H1 (cell line): ENCODE measurements around the gene FAM120A. TPM values are rescaled to one million over a fixed set of nuclear protein-coding genes. Genes with fewer than 3 reads are reported as not detected.

Experiments
- CTCF ChIA-PET: fragments of 300-600 bp; sonication (Branson Sonifier 250); formaldehyde crosslinking; loops from one replicate; lab custom pipeline; 2021; ENCODE audit not compliant: partially characterized antibody; lab: Charles Lee
- POLR2A ChIA-PET: fragments of 300-600 bp; sonication (Branson Sonifier 250); formaldehyde crosslinking; loops from one replicate; lab custom pipeline; 2021; ENCODE audit warnings: inconsistent platforms; ENCODE audit not compliant: partially characterized antibody; lab: Charles Lee
- DNase-seq, 2 experiments: peaks; one replicate each; pipeline versions ENCODE4 v3.0.0 to v3.0.0-alpha.2; 2010 to 2022; ENCODE audit warnings: low spot score in 2 of 2, low read depth in 1 of 2, mixed read lengths in 1 of 2
- FAIRE-seq: peaks from 2 replicates; lab custom pipeline; 2011; peaks lifted over from hg19 to GRCh38; lab: Jason Lieb, UNC
- H2AFZ ChIP-seq: 2 replicates; pipeline ENCODE4 v1.8.1; 2012; ENCODE audit warnings: low read length, inconsistent platforms
- H2AK5ac ChIP-seq: 2 replicates; pipeline ENCODE4 v1.6.1; 2013; ENCODE audit warnings: low read depth, low read length
- H2BK120ac ChIP-seq: replicated peaks from 2 replicates; pipeline ENCODE3; 2013; ENCODE audit warnings: low read depth, low read length, inconsistent platforms
- H2BK12ac ChIP-seq: 2 replicates; pipeline ENCODE4 v1.6.1; 2013; ENCODE audit warnings: low read depth, low read length
- H2BK15ac ChIP-seq: 2 replicates; pipeline ENCODE4 v1.6.1; 2013; ENCODE audit warnings: low read length
- H2BK20ac ChIP-seq: 2 replicates; pipeline ENCODE4 v1.6.1; 2013; ENCODE audit warnings: low read length
- H2BK5ac ChIP-seq: 2 replicates; pipeline ENCODE4 v1.6.1; 2013; ENCODE audit warnings: low read depth, low read length
- H3K14ac ChIP-seq: 2 replicates; pipeline ENCODE4 v1.6.1; 2013; ENCODE audit warnings: inconsistent platforms; ENCODE audit not compliant: insufficient read length
- H3K18ac ChIP-seq: 2 replicates; pipeline ENCODE4 v1.6.1; 2013; ENCODE audit warnings: low read length; ENCODE audit errors: extremely low read depth
- H3K23ac ChIP-seq: 2 replicates; pipeline ENCODE4 v1.6.1; 2013; ENCODE audit warnings: inconsistent platforms; ENCODE audit not compliant: insufficient read length
- H3K23me2 ChIP-seq: 2 replicates; pipeline ENCODE4 v1.6.1; 2013; ENCODE audit warnings: low read depth, low read length
- H3K27ac ChIP-seq: 2 replicates; pipeline ENCODE4 v1.6.1; 2011; ENCODE audit warnings: low read depth, low read length, inconsistent platforms
- H3K27me3 ChIP-seq, 4 experiments: replicated peaks in 1 of 4; 1 replicate in 1 of 4; 2 replicates in 3 of 4; pipeline versions ENCODE4 v1.6.1 to v1.8.1; 2011 to 2013; ENCODE audit warnings: low read length in 3 of 4, mild to moderate bottlenecking in 3 of 4, inconsistent platforms in 2 of 4, mixed read lengths in 2 of 4, moderate library complexity in 1 of 4; ENCODE audit not compliant: control insufficient read depth in 3 of 4, insufficient read depth in 3 of 4; ENCODE audit errors: extremely low read depth in 1 of 4
- H3K36me3 ChIP-seq, 4 experiments: 2 replicates each; pipeline versions ENCODE4 v1.6.1 to v1.8.1; 2011 to 2013; ENCODE audit warnings: mild to moderate bottlenecking in 4 of 4, low read length in 3 of 4, moderate library complexity in 2 of 4, control low read depth in 1 of 4, inconsistent platforms in 1 of 4; ENCODE audit not compliant: insufficient read depth in 4 of 4, control insufficient read depth in 2 of 4
- H3K4ac ChIP-seq: replicated peaks from 2 replicates; pipeline ENCODE3; 2013; ENCODE audit warnings: low read length, low read depth, mixed read lengths, inconsistent platforms; ENCODE audit not compliant: insufficient read length
- H3K4me1 ChIP-seq, 4 experiments: replicated peaks in 1 of 4; 1 replicate in 1 of 4; 2 replicates in 3 of 4; pipeline versions ENCODE4 v1.6.1 to v1.8.1; 2011 to 2013; ENCODE audit warnings: low read length in 3 of 4, inconsistent platforms in 2 of 4, mixed read lengths in 1 of 4; ENCODE audit not compliant: insufficient read depth in 4 of 4, control insufficient read depth in 3 of 4
- H3K4me2 ChIP-seq, 2 experiments: 2 replicates each; pipeline versions ENCODE4 v1.6.1 to v1.8.1; 2011 to 2013; ENCODE audit warnings: low read depth in 2 of 2, low read length in 2 of 2, control low read depth in 1 of 2, inconsistent platforms in 1 of 2, mild to moderate bottlenecking in 1 of 2; ENCODE audit not compliant: insufficient read depth in 1 of 2
- H3K4me3 ChIP-seq, 4 experiments: fragments of 200-600, 300-600 bp in 1 of 4; sonication (generic), shearing (Covaris generic), sonication (Bioruptor Twin) in 1 of 4; 2 replicates each; pipeline versions ENCODE4 v1.5.1 to v1.8.1; 2011 to 2016; ENCODE audit warnings: low read length in 4 of 4, low read depth in 3 of 4, control low read depth in 2 of 4, inconsistent platforms in 2 of 4, mild to moderate bottlenecking in 2 of 4, mixed read lengths in 1 of 4, moderate library complexity in 1 of 4; ENCODE audit not compliant: insufficient read depth in 2 of 4; ENCODE audit errors: extremely low read depth in 1 of 4
- H3K56ac ChIP-seq: replicated peaks from 2 replicates; pipeline ENCODE3; 2013; ENCODE audit warnings: low read depth, mild to moderate bottlenecking, mixed read lengths, low read length, inconsistent platforms; ENCODE audit not compliant: insufficient read length
- H3K79me1 ChIP-seq: 2 replicates; pipeline ENCODE4 v1.6.1; 2013; ENCODE audit warnings: low read depth, low read length, control low read depth
- H3K79me2 ChIP-seq, 2 experiments: 2 replicates each; pipeline versions ENCODE4 v1.6.1 to v1.8.1; 2012 to 2013; ENCODE audit warnings: low read length in 2 of 2, mild to moderate bottlenecking in 2 of 2, inconsistent platforms in 1 of 2; ENCODE audit not compliant: insufficient read depth in 2 of 2, control insufficient read depth in 1 of 2
- H3K9ac ChIP-seq, 4 experiments: replicated peaks in 1 of 4; 1 replicate in 1 of 4; 2 replicates in 3 of 4; pipeline versions ENCODE4 v1.6.1 to v1.8.1; 2011 to 2013; ENCODE audit warnings: low read depth in 3 of 4, low read length in 3 of 4, control low read depth in 2 of 4, mild to moderate bottlenecking in 2 of 4, moderate library complexity in 2 of 4, inconsistent platforms in 1 of 4; ENCODE audit errors: extremely low read depth in 1 of 4
- H3K9me3 ChIP-seq, 2 experiments: 2 replicates each; pipeline versions ENCODE4 v1.6.1 to v1.8.1; 2012 to 2013; ENCODE audit warnings: mild to moderate bottlenecking in 2 of 2, moderate library complexity in 2 of 2, control low read depth in 1 of 2, inconsistent platforms in 1 of 2, low read depth in 1 of 2, low read length in 1 of 2, mixed read lengths in 1 of 2; ENCODE audit not compliant: insufficient read depth in 2 of 2
- H4K20me1 ChIP-seq, 2 experiments: replicated peaks in 1 of 2; 2 replicates each; pipeline versions ENCODE3 to v1.8.1; 2011 to 2013; ENCODE audit warnings: inconsistent platforms in 2 of 2, low read length in 2 of 2, mild to moderate bottlenecking in 1 of 2; ENCODE audit not compliant: insufficient read depth in 2 of 2, control insufficient read depth in 1 of 2
- H4K5ac ChIP-seq: 2 replicates; pipeline ENCODE4 v1.6.1; 2013; ENCODE audit warnings: low read length, low read depth, mixed read lengths, inconsistent platforms; ENCODE audit not compliant: insufficient read length
- H4K8ac ChIP-seq: 2 replicates; pipeline ENCODE4 v1.8.0; 2013; ENCODE audit warnings: mild to moderate bottlenecking, moderate library complexity, low read length, inconsistent platforms; ENCODE audit not compliant: insufficient read depth; ENCODE audit errors: extremely low read depth
- H4K91ac ChIP-seq: replicated peaks from 2 replicates; pipeline ENCODE3; 2013; ENCODE audit warnings: low read length, mixed read lengths, inconsistent platforms; ENCODE audit not compliant: insufficient read length
- BACH1 ChIP-seq: IDR thresholded peaks from 2 replicates; pipeline ENCODE4 v1.6.1; 2012; ENCODE audit warnings: low read length, improper control_type of control experiment
- CBX8 ChIP-seq: fragments of 300-800, 300-1000 bp; sonication (generic); IDR thresholded peaks from 2 replicates; pipeline ENCODE4 v1.7.1; 2016; ENCODE audit warnings: low read depth, low read length, borderline replicate concordance
- CHD2 ChIP-seq: IDR thresholded peaks from 2 replicates; pipeline ENCODE4 v1.6.1; 2012; ENCODE audit warnings: low read length, improper control_type of control experiment
- HDAC2 ChIP-seq, 2 experiments: fragments of 300-600 bp in 1 of 2; sonication (generic) in 1 of 2; IDR thresholded peaks; 2 replicates each; pipeline ENCODE4 v1.6.1; 2011 to 2012; ENCODE audit warnings: low read depth in 2 of 2, low read length in 2 of 2, mild to moderate bottlenecking in 2 of 2, moderate library complexity in 2 of 2, borderline replicate concordance in 1 of 2, inconsistent platforms in 1 of 2
- NANOG ChIP-seq: IDR thresholded peaks from 2 replicates; pipeline ENCODE4 v1.6.1; 2011; ENCODE audit warnings: low read length, low read depth, mild to moderate bottlenecking, inconsistent platforms; ENCODE audit not compliant: insufficient read depth, poor library complexity, severe bottlenecking
- POLR2A ChIP-seq, 2 experiments: IDR thresholded peaks; 1 replicate in 1 of 2; 2 replicates in 1 of 2; pipeline ENCODE4 v1.6.1; 2011; ENCODE audit warnings: low read depth in 2 of 2, low read length in 2 of 2, mild to moderate bottlenecking in 2 of 2; ENCODE audit errors: control extremely low read depth in 1 of 2
- SIN3A ChIP-seq, 2 experiments: IDR thresholded peaks in 1 of 2; conservative IDR thresholded peaks in 1 of 2; 2 replicates each; pipeline ENCODE4 v1.6.1; 2011 to 2012; ENCODE audit warnings: low read length in 2 of 2, improper control_type of control experiment in 1 of 2, low read depth in 1 of 2, mild to moderate bottlenecking in 1 of 2
- USF2 ChIP-seq: IDR thresholded peaks from 2 replicates; pipeline ENCODE4 v1.6.1; 2011; ENCODE audit warnings: low read length, improper control_type of control experiment
- YY1 ChIP-seq: IDR thresholded peaks from 2 replicates; pipeline ENCODE4 v1.6.1; 2011; ENCODE audit warnings: low read depth, mild to moderate bottlenecking, low read length
- WGBS, 2 experiments: shearing (Covaris generic) in 1 of 2; methylation state at CpG; one replicate each; pipeline versions ENCODE4 v1.1.6 to v1.1.7; 2013 to 2015; ENCODE audit warnings: low lambda C conversion rate in 2 of 2, mixed read lengths in 2 of 2, inconsistent platforms in 1 of 2, low coverage in 1 of 2, missing lambda C conversion rate in 1 of 2; ENCODE audit not compliant: insufficient replicate concordance in 2 of 2, insufficient coverage in 1 of 2, insufficient read length in 1 of 2; ENCODE audit errors: extremely low coverage in 1 of 2, missing lambda C conversion rate in 1 of 2; 5-methylcytosine and 5-hydroxymethylcytosine counted together
- polyA plus RNA-seq, 7 experiments: library from polyadenylated mRNA; depleted of rRNA in 3 of 7; stranded (reverse) in 5 of 7; unstranded in 2 of 7; fragments of >200 nt in 5 of 7; fragments of 200-250 nt in 2 of 7; gene quantifications; 1 replicate in 5 of 7; 2 replicates in 1 of 7; 4 replicates in 1 of 7; pipeline versions ENCODE4 v1.2.1 to v1.2.3, GENCODE V29; 2011 to 2013; ENCODE audit warnings: missing spikeins in 2 of 7, mixed read lengths in 2 of 7
- total RNA-seq: library from RNA; stranded (reverse); fragmentation: NEBNext Ultra II Directional; extraction: Animal tissue kit (Norgen Biotek cat#: 25700); gene quantifications from 2 replicates; pipeline ENCODE4 v1.2.1, GENCODE V29; 2021
- TF ChIP-seq, protein P1 (sequence below): IDR thresholded peaks from 2 replicates; pipeline ENCODE4 v1.6.1; 2012; ENCODE audit warnings: low read length, inconsistent platforms

Gene FAM120A
- total and polyA plus RNA-seq, 2 of the 8 experiments (the other 6 are each of a cell fraction or from before 2014, with no cell fraction given): 24.9 to 54.7 TPM

- no peak overlapping the region for H3K27ac ChIP-seq
- 0 out of 2 replicates have a peak overlapping the region, but pooled peaks have one; percentile 31 for H2AFZ ChIP-seq
- no peak for FAIRE-seq
- no peak overlapping the region for H2BK15ac ChIP-seq
- no peak overlapping the region for H4K5ac ChIP-seq
- H2AK5ac ChIP-seq: no peak overlapping the region
- no peak overlapping the region for H3K4me2 ChIP-seq
- no peak overlapping the region for H3K9ac ChIP-seq
- H3K14ac ChIP-seq: no peak overlapping the region
- H4K91ac ChIP-seq: no peak overlapping the region
- no peak overlapping the region for H2BK120ac ChIP-seq
- no peak overlapping the region for H3K56ac ChIP-seq
- H3K4ac ChIP-seq: no peak overlapping the region
- TF ChIP-seq HDAC2 (IDR thresholded peaks at IDR 0.05; ENCODE audit: borderline replicate concordance in 1 of 2, low read depth in 2 of 2, low read length in 2 of 2) (no peak), NANOG (no peak), CHD2 (no peak), SIN3A (conservative IDR thresholded peaks at IDR 0.05 in 1 of 2, IDR thresholded peaks at IDR 0.05 in 1 of 2; ENCODE audit: low read depth in 1 of 2, low read length in 2 of 2) (no peak), POLR2A (IDR thresholded peaks at IDR 0.05; ENCODE audit: control extremely low read depth in 1 of 2, low read depth in 2 of 2, low read length in 2 of 2) (no peak), CBX8 (no peak), USF2 (no peak), YY1 (no peak), BACH1 (no peak)
- TF ChIP-seq, protein P1, sequence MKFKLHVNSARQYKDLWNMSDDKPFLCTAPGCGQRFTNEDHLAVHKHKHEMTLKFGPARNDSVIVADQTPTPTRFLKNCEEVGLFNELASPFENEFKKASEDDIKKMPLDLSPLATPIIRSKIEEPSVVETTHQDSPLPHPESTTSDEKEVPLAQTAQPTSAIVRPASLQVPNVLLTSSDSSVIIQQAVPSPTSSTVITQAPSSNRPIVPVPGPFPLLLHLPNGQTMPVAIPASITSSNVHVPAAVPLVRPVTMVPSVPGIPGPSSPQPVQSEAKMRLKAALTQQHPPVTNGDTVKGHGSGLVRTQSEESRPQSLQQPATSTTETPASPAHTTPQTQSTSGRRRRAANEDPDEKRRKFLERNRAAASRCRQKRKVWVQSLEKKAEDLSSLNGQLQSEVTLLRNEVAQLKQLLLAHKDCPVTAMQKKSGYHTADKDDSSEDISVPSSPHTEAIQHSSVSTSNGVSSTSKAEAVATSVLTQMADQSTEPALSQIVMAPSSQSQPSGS: no peak
- no peak overlapping the region for H3K18ac ChIP-seq
- WGBS, 2 experiments: 78% methylated on average over 6 of the region's 8 CpGs; no CpG with 5 or more reads in 1 of the 2 experiments
- H2BK5ac ChIP-seq: no peak overlapping the region
- H3K4me3 ChIP-seq: no peak overlapping the region
- DNase-seq: no peak
- H3K79me2 ChIP-seq: no peaks in the 10 kb centered on the region
- no peaks in the 10 kb centered on the region for H3K27me3 ChIP-seq
- ChIA-PET POLR2A (no interaction called here), CTCF (no interaction called here)
- H4K20me1 ChIP-seq: no peaks in the 10 kb centered on the region
- no peaks in the 10 kb centered on the region for H3K9me3 ChIP-seq
- no peak overlapping the region for H3K23ac ChIP-seq
- no peaks in the 10 kb centered on the region for H3K23me2 ChIP-seq
- H2BK12ac ChIP-seq: no peak overlapping the region
- no peak overlapping the region for H4K8ac ChIP-seq
- no peak overlapping the region for H2BK20ac ChIP-seq
- H3K36me3 ChIP-seq: no peaks in the 10 kb centered on the region
- H3K4me1 ChIP-seq: no peaks in the 10 kb centered on the region; a peak in 1 of 7 replicates
- no peaks in the 10 kb centered on the region for H3K79me1 ChIP-seq
These were observed 16.1 kb upstream of the FAM120A start for GRCh38 chr9:93435386-93435785.
